AG10803 (cell line): ENCODE data around the gene IVD.
A peak's percentile ranks its signal among the peaks of the same experiment; 100 is the strongest.

ENCODE experiments used
- DNase-seq: peaks from one replicate; pipeline ENCODE4 v3.0.0; 2010; ENCODE audit warnings: low read depth
- H3K4me3 ChIP-seq: 2 replicates; pipeline ENCODE4 v1.5.1; 2011; ENCODE audit warnings: mild to moderate bottlenecking, low read length, control low read depth
- TF ChIP-seq, protein P1 (sequence below): conservative IDR thresholded peaks from 2 replicates; pipeline ENCODE4 v1.5.1; 2011; ENCODE audit warnings: mild to moderate bottlenecking, low read length, control low read depth, inconsistent platforms

Gene IVD

DNA sequence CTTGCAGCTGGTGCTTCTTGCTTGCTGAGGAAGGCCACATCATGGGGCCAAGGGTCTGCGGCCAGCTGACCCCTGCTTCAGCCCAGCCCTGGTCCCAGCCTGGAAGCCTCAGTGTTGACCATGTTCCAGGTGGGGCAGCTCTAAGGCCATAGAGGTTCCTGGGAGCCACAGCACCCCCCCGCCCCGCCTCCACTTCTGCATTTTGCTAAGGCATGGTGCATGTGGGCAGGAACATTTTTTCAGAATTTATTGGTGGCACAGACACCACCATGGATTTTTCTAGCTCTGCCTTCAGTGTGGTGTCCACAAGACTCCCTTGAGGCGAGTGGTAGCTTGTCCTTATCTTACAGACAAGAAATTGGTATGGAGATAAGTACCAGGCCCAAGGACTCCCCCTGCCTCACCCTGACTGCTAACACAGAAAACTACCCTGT lies 63.3 kb downstream of the IVD start:
- no peak overlapping the region for H3K4me3 ChIP-seq
- DNase-seq: no peak
- TF ChIP-seq, protein P1, sequence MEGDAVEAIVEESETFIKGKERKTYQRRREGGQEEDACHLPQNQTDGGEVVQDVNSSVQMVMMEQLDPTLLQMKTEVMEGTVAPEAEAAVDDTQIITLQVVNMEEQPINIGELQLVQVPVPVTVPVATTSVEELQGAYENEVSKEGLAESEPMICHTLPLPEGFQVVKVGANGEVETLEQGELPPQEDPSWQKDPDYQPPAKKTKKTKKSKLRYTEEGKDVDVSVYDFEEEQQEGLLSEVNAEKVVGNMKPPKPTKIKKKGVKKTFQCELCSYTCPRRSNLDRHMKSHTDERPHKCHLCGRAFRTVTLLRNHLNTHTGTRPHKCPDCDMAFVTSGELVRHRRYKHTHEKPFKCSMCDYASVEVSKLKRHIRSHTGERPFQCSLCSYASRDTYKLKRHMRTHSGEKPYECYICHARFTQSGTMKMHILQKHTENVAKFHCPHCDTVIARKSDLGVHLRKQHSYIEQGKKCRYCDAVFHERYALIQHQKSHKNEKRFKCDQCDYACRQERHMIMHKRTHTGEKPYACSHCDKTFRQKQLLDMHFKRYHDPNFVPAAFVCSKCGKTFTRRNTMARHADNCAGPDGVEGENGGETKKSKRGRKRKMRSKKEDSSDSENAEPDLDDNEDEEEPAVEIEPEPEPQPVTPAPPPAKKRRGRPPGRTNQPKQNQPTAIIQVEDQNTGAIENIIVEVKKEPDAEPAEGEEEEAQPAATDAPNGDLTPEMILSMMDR: no peak

DNA sequence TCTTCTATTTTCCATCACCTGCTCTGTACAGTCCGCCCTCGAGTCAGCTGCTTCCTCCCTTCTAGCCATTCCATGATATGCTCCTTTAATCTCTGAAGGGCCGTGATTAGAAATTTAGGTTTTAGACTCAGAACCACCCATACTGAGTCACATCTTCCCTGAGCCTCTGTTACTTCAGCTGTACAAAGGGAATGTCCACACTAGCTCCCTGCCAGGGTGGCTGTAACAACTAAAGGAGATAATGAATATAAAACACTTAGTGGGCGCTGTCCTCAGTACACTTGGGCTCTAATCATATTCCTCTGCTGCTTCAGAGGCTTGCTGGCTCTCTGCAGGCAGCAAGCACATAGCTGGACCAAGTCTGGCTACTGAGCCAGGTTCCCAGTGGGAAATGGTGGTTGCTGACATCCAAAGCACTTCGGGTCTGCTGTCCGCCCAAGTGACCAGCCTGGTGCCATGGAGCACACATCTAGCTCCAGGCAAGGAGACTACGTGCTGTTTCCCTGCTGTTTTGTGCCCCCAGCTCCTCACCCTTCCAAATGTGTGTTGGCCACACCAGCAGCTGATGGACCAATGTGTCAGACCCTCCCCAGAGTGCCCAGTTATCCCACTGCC lies 64.3 kb downstream of the IVD start:
- H3K4me3 ChIP-seq: peak overlapping the region; percentile 60
- TF ChIP-seq, protein P1: no peak
- no peak for DNase-seq

DNA sequence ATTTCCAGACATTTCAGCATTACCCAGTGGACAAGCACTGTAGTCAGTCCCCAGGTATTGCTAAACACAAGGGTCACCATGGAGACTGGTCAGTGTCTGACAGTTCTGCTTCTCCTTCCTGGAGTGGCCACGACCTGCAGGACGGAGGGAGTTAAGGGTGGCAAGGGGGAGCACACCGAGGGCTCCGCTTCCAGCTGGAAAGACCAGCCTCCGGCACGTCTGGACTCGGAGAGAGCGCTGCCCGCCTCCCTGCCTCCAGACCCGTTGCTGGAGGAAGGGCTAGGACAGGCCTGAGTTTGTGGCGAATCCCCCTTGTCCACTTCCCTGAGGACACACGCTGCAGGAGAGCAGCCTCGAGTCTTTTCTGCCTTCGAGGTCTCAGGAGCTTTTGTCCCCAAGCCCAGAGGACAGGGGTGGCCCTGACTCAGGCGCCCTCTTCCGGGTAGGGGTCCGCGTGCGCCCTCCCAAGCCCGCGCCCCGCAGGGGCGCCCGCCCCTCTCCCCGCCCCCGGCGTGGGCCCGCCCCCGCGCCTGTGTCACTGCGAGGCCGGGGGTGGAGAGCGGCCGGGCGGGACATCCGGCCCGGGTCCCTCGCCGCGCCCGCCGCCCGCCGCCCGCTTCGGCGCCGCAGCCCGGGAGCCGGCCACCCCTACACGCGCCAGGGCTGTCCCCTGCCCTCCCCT lies 65.0 kb downstream of the IVD start, which contains the start of gene CHST14:
CHST14 (plus strand) TSS at position 562 of the 682 bp plus-strand sequence. CDS start 230 bp downstream, outside the sequence.
- H3K4me3 ChIP-seq: peak within 1 kb of the TSS; percentile 78
- peak; percentile 54 for DNase-seq
- TF ChIP-seq, protein P1: no peak
